ENCODE measurements around the gene MPP2. TPM values are rescaled to one million over a fixed set of nuclear protein-coding genes. Genes with fewer than 3 reads are reported as not detected.

The MPP2 gene
- total RNA-seq, 4 donors from 2014 or later: 0.18 to 3.6 (median 0.54) TPM

- no peak overlapping the region for H3K4me3 ChIP-seq
- TF ChIP-seq, protein P1, sequence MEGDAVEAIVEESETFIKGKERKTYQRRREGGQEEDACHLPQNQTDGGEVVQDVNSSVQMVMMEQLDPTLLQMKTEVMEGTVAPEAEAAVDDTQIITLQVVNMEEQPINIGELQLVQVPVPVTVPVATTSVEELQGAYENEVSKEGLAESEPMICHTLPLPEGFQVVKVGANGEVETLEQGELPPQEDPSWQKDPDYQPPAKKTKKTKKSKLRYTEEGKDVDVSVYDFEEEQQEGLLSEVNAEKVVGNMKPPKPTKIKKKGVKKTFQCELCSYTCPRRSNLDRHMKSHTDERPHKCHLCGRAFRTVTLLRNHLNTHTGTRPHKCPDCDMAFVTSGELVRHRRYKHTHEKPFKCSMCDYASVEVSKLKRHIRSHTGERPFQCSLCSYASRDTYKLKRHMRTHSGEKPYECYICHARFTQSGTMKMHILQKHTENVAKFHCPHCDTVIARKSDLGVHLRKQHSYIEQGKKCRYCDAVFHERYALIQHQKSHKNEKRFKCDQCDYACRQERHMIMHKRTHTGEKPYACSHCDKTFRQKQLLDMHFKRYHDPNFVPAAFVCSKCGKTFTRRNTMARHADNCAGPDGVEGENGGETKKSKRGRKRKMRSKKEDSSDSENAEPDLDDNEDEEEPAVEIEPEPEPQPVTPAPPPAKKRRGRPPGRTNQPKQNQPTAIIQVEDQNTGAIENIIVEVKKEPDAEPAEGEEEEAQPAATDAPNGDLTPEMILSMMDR (IDR thresholded peaks at IDR 0.05): no peak
- TF ChIP-seq POLR2A (IDR thresholded peaks at IDR 0.05): no peak
- intact Hi-C loops (cut with DNase I): no loop called here
- peaks cover 0 to 38% (median 0%) of the 10 kb centered on the region in 4 donors for H3K27me3 ChIP-seq
- H3K36me3 ChIP-seq: no peaks in the 10 kb centered on the region
- 71 to 81% methylated on average over 4 of the region's 4 CpGs for WGBS, 2 donors
- H3K27ac ChIP-seq: no peak overlapping the region
- no peaks in the 10 kb centered on the region for H3K9me3 ChIP-seq
- DNase-seq: no peak
- peaks cover 0 to 11% (median 5%) of the 10 kb centered on the region in 3 donors for H3K4me1 ChIP-seq
These were observed 9.0 kb upstream of the MPP2 start for GRCh38 chr17:43916385-43916784.

GRCh38 chr17:43915559-43915958 lies 8.2 kb upstream of the MPP2 start:
- 62 to 90% methylated on average over 2 to 3 of the region's 3 CpGs for WGBS, 2 donors
- peaks cover 0 to 31% (median 0%) of the 10 kb centered on the region in 4 donors for H3K27me3 ChIP-seq

GRCh38 chr17:43914451-43914850 lies 7.1 kb upstream of the MPP2 start:
- no peak for TF ChIP-seq POLR2A (IDR thresholded peaks at IDR 0.05)
- TF ChIP-seq, protein P1 (IDR thresholded peaks at IDR 0.05): no peak
- no peak for DNase-seq
- no peaks in the 10 kb centered on the region for H3K36me3 ChIP-seq
- intact Hi-C loops (cut with DNase I): no loop called here
- no peaks in the 10 kb centered on the region for H3K9me3 ChIP-seq
- peaks cover 0 to 29% (median 0%) of the 10 kb centered on the region in 4 donors for H3K27me3 ChIP-seq
- H3K4me1 ChIP-seq: peaks cover 0 to 11% (median 5%) of the 10 kb centered on the region in 3 donors
- WGBS, 2 donors: 57 to 67% methylated on average over 2 of the region's 2 CpGs
- H3K4me3 ChIP-seq: no peak overlapping the region
- no peak overlapping the region for H3K27ac ChIP-seq

More at GRCh38 chr17:43915559-43915958, 8.2 kb upstream of the MPP2 start:
- H3K4me1 ChIP-seq: peaks cover 0 to 11% (median 5%) of the 10 kb centered on the region in 3 donors
- no peak for DNase-seq
- H3K27ac ChIP-seq: no peak overlapping the region
- TF ChIP-seq POLR2A (IDR thresholded peaks at IDR 0.05): no peak
- TF ChIP-seq, protein P1 (IDR thresholded peaks at IDR 0.05): no peak
- intact Hi-C loops (cut with DNase I): no loop called here
- no peaks in the 10 kb centered on the region for H3K9me3 ChIP-seq
- H3K4me3 ChIP-seq: no peak overlapping the region
- H3K36me3 ChIP-seq: no peaks in the 10 kb centered on the region

DNA sequence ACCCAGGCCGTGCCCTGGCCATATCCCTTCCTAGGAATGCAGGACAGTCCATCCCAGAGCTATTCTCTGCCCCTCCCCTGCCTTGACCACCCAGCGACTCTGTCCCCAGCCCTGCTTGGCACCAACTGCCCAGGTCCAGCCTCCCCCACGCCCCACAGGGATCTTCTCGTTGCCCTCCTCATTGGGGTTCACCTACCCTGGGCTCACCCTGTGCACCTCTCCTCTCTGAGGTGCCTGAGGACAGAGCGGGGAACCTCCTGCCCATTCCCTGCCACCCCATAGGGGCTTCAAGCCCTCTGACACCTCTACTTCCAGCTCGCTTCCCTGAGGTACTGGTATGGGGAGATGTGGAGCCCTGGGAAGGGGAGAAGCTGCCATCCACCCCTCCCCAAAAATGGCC lies 6.2 kb upstream of the MPP2 start:
- no peak overlapping the region for H3K4me3 ChIP-seq
- intact Hi-C loops (cut with DNase I): no loop called here
- peaks cover 1 to 14% (median 5%) of the 10 kb centered on the region in 3 donors for H3K4me1 ChIP-seq
- TF ChIP-seq, protein P1 (IDR thresholded peaks at IDR 0.05): no peak
- no peak for TF ChIP-seq POLR2A (IDR thresholded peaks at IDR 0.05)
- peaks cover 0 to 30% (median 0%) of the 10 kb centered on the region in 4 donors for H3K27me3 ChIP-seq
- H3K36me3 ChIP-seq: no peaks in the 10 kb centered on the region
- no peak overlapping the region for H3K27ac ChIP-seq
- H3K9me3 ChIP-seq: no peaks in the 10 kb centered on the region
- 51 to 63% methylated on average over 4 to 6 of the region's 6 CpGs for WGBS, 2 donors
- DNase-seq: no peak

GRCh38 chr17:43912635-43913304 lies 5.4 kb upstream of the MPP2 start:
- Histone ChIP-seq H3K36me3 (no peaks in the 10 kb centered on the region), H3K27ac (no peak overlapping the region), H3K4me3 (no peak overlapping the region), H3K27me3 (peaks cover 0 to 32% (median 2%) of the 10 kb centered on the region in 4 donors), H3K4me1 (peaks cover 7 to 19% (median 7%) of the 10 kb centered on the region in 3 donors), H3K9me3 (no peaks in the 10 kb centered on the region)
- no peak for TF ChIP-seq POLR2A (IDR thresholded peaks at IDR 0.05)
- TF ChIP-seq, protein P1 (IDR thresholded peaks at IDR 0.05): no peak
- WGBS, 2 donors: 45 to 60% methylated on average over 4 of the region's 4 CpGs
- DNase-seq: no peak
- intact Hi-C loops (cut with DNase I): no loop called here
